Upper lobe of right lung (tissue), 1 donor: ENCODE measurements around the gene SFSWAP. TPM values are rescaled to one million over a fixed set of nuclear protein-coding genes. Genes with fewer than 3 reads are reported as not detected.

Experiments
- ATAC-seq: fragments of 200-7000 bp; cut with Tn5 transposase; one replicate; pipeline ENCODE4 v1.9.1; 2020; ENCODE audit warnings: mild to moderate bottlenecking, moderate library complexity
- DNase-seq: peaks from one replicate; pipeline ENCODE4 v3.0.0-alpha.2; 2020
- H3K27ac ChIP-seq: fragments of 200-600 bp; one replicate; pipeline ENCODE4 v1.8.0; 2022
- H3K27me3 ChIP-seq: fragments of 200-600 bp; one replicate; pipeline ENCODE4 v1.8.0; 2022; ENCODE audit warnings: mild to moderate bottlenecking
- H3K36me3 ChIP-seq: fragments of 200-600 bp; one replicate; pipeline ENCODE4 v1.8.0; 2022
- H3K4me1 ChIP-seq: fragments of 200-600 bp; one replicate; pipeline ENCODE4 v1.8.0; 2022
- H3K4me3 ChIP-seq: fragments of 200-600 bp; one replicate; pipeline ENCODE4 v1.8.0; 2022; ENCODE audit warnings: mild to moderate bottlenecking
- H3K9me3 ChIP-seq: fragments of 200-600 bp; one replicate; pipeline ENCODE4 v1.8.0; 2022
- intact Hi-C: fragments of 100-400 bp; cut with DNase I; formaldehyde crosslinking; loops from one replicate; pipeline ENCODE4 v1.11.0; 2022
- total RNA-seq: library from RNA; stranded (reverse); fragmentation: NEBNext Ultra II Directional; extraction: Animal tissue kit (Norgen Biotek cat#: 25700); gene quantifications from one replicate; pipeline ENCODE4 v1.2.1, GENCODE V29; 2021
- TF ChIP-seq, protein P1 (sequence below): fragments of 200-600 bp; IDR thresholded peaks from one replicate; pipeline ENCODE4 v1.8.0; 2022; ENCODE audit warnings: antibody characterized with exemption
- donor health status: DM: no; HTN: yes; CAD: no; lungs with severe emphysema.

The SFSWAP gene
- total RNA-seq, 1 donor from 2014 or later, result 51.2 TPM

DNA sequence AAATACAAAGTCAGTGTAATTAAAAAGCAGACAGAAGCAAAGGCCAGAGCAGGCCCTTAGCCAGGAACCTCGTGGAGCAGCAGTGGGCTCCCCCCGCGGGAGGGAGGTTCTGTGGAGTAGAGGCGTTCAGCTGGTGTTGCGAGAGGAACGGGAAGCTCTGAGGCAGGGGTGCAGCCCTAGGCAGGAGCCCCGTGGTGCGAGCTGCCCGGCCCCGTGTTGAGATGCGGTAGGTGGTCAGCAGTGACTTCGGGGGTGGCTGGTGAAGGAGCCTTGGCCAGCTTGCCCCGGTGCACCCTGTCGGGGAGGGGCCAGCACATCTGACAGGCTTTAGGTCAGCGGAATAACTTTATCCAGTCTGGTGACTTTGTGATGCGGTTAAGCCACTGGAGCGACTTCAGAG is 46.2 kb downstream of the SFSWAP start:
- Histone ChIP-seq H3K27ac (no peak overlapping the region), H3K9me3 (no peaks in the 10 kb centered on the region), H3K36me3 (peaks cover 82% of the 10 kb centered on the region), H3K27me3 (no peaks in the 10 kb centered on the region), H3K4me3 (no peak overlapping the region), H3K4me1 (no peaks in the 10 kb centered on the region)
- TF ChIP-seq, protein P1, sequence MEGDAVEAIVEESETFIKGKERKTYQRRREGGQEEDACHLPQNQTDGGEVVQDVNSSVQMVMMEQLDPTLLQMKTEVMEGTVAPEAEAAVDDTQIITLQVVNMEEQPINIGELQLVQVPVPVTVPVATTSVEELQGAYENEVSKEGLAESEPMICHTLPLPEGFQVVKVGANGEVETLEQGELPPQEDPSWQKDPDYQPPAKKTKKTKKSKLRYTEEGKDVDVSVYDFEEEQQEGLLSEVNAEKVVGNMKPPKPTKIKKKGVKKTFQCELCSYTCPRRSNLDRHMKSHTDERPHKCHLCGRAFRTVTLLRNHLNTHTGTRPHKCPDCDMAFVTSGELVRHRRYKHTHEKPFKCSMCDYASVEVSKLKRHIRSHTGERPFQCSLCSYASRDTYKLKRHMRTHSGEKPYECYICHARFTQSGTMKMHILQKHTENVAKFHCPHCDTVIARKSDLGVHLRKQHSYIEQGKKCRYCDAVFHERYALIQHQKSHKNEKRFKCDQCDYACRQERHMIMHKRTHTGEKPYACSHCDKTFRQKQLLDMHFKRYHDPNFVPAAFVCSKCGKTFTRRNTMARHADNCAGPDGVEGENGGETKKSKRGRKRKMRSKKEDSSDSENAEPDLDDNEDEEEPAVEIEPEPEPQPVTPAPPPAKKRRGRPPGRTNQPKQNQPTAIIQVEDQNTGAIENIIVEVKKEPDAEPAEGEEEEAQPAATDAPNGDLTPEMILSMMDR, result no peak
- intact Hi-C loops, result no loop called here
- DNase-seq (no peak), ATAC-seq (no peak)

DNA sequence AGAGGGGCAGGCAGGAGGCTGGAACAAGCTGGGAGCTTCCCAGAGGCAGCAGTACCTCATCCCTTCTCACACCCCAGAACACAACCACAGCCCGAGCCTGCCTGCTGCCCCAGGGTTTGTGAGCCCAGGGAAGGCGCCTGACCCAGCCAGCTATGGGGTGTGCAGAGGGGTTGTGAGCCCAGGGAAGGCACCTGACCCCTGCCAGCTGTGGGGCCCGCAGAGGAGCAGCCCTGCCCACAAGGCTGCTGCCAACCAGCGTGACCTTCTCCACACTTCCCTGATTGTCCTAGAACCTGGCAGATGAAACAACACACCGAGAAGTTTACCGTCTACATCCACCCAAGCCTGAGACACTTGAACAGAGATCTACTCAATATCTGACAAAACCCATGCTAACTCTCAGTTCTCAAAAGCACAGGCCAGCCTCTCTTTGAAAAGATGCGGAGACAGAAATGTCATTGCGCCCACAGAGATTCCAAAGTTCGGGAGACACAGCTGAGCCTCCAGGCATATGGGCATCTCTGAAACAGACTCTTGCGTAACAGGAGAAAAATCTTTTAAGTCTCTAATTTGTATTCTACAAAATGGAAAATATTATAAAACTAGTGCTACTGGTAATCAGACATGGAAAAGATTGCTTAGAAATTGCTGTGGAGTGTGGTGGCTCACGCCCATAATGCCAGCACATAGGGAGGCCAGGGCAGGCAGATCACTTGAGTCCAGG is 47.3 kb downstream of the SFSWAP start:
- no peak overlapping the region for H3K27ac ChIP-seq
- no peaks in the 10 kb centered on the region for H3K27me3 ChIP-seq
- no peaks in the 10 kb centered on the region for H3K9me3 ChIP-seq
- intact Hi-C loops, result no loop called here
- TF ChIP-seq, protein P1, result no peak
- no peak for DNase-seq
- no peak overlapping the region for H3K4me3 ChIP-seq
- H3K4me1 ChIP-seq, result no peaks in the 10 kb centered on the region
- peak; percentile 27 for ATAC-seq
- peaks cover 86% of the 10 kb centered on the region for H3K36me3 ChIP-seq

DNA sequence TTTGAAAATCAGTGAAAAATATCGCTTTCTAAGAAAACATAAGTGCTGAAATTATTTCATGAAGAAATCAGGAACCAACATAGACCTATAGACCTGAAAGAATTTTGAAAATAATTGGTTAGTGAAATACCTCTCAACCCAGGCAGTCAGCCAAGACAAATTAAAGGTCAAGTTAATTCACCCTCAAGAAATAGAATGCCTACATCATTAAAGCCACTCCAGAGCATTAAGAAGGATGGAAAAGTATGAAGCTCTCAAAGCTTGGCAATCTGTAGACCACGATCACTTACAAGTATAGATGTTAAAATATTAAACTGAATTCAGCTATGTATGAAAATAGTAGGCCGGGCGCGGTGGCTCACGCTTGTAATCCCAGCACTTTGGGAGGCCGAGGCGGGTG is 48.3 kb downstream of the SFSWAP start:
- DNase-seq, result no peak

DNA sequence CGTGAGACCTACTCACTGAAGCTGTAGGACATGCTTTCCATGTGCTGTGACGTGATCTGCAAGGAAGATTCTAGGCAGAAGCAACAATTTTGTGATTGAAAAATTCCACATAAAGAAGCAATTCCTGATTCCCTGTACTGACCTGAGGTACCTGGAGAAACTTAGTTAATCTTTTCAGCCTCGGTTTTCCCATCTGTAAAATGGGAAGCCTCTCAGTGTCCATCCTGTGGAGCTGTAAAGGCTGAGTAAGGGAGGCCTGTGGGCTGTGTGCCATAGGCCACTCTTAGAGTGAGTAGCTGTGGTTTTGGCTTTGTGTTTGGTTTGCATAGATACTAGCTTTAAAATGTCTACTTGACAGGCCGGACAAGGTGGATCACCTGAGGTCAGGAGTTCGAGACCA is 50.7 kb downstream of the SFSWAP start:
- Histone ChIP-seq H3K4me1 (no peaks in the 10 kb centered on the region), H3K4me3 (no peak overlapping the region), H3K27ac (no peak overlapping the region), H3K27me3 (no peaks in the 10 kb centered on the region), H3K9me3 (no peaks in the 10 kb centered on the region), H3K36me3 (peaks cover 83% of the 10 kb centered on the region)
- TF ChIP-seq, protein P1, result no peak
- DNase-seq (no peak), ATAC-seq (no peak)
- intact Hi-C loops, result no loop called here

More for the DNA sequence above, 48.3 kb downstream of the SFSWAP start:
- H3K27ac ChIP-seq, result no peak overlapping the region
- H3K27me3 ChIP-seq, result no peaks in the 10 kb centered on the region
- intact Hi-C loops, result no loop called here
- H3K9me3 ChIP-seq, result no peaks in the 10 kb centered on the region
- no peaks in the 10 kb centered on the region for H3K4me1 ChIP-seq
- no peak overlapping the region for H3K4me3 ChIP-seq
- peaks cover 83% of the 10 kb centered on the region for H3K36me3 ChIP-seq
- TF ChIP-seq, protein P1, result no peak
- peak; percentile 56 for ATAC-seq

GRCh38 chr12:131764738-131765137 is 53.8 kb downstream of the SFSWAP start:
- Histone ChIP-seq H3K4me3 (no peak overlapping the region), H3K9me3 (no peaks in the 10 kb centered on the region), H3K27ac (no peak overlapping the region), H3K36me3 (peaks cover 89% of the 10 kb centered on the region), H3K27me3 (no peaks in the 10 kb centered on the region), H3K4me1 (no peaks in the 10 kb centered on the region)
- DNase-seq, result no peak
- intact Hi-C loops, result no loop called here
- ATAC-seq, result no peak
- TF ChIP-seq, protein P1, result no peak
